Liver (tissue), 9 donors: ENCODE data around the gene HIGD1A. TPM values are rescaled to one million over a fixed set of nuclear protein-coding genes. Genes with fewer than 3 reads are reported as not detected.
A peak's percentile ranks its signal among the peaks of the same experiment; 100 is the strongest.

Experiments
- DNase-seq: peaks from one replicate; pipeline ENCODE4 v3.0.0-alpha.2; 2017; ENCODE audit warnings: low spot score
- H3K27ac ChIP-seq, 2 donors: one replicate each; pipeline ENCODE4 v1.7.0; 2013; ENCODE audit warnings: inconsistent platforms in 2 of 2, low read length in 2 of 2, control low read depth in 1 of 2, low read depth in 1 of 2, mild to moderate bottlenecking in 1 of 2
- H3K27me3 ChIP-seq, 4 donors: one replicate each; pipeline versions ENCODE4 v1.6.1 to v1.7.0; 2013; ENCODE audit warnings: low read length in 3 of 4, inconsistent platforms in 1 of 4, mild to moderate bottlenecking in 1 of 4, moderate library complexity in 1 of 4; ENCODE audit not compliant: control insufficient read depth in 4 of 4, insufficient read depth in 4 of 4
- H3K36me3 ChIP-seq, 4 donors: one replicate each; pipeline versions ENCODE4 v1.6.1 to v1.7.0; 2013; ENCODE audit warnings: low read length in 3 of 4, mild to moderate bottlenecking in 3 of 4, low read depth in 1 of 4, moderate library complexity in 1 of 4; ENCODE audit not compliant: control insufficient read depth in 4 of 4, insufficient read depth in 3 of 4
- H3K4me1 ChIP-seq, 4 donors: one replicate each; pipeline versions ENCODE4 v1.6.1 to v1.7.0; 2013; ENCODE audit warnings: low read length in 3 of 4, mild to moderate bottlenecking in 3 of 4, moderate library complexity in 1 of 4; ENCODE audit not compliant: control insufficient read depth in 4 of 4, insufficient read depth in 4 of 4
- H3K4me3 ChIP-seq, 3 donors: one replicate each; pipeline versions ENCODE4 v1.6.1 to v1.7.0; 2013; ENCODE audit warnings: low read length in 3 of 3, control low read depth in 1 of 3, low read depth in 1 of 3, mild to moderate bottlenecking in 1 of 3
- H3K9ac ChIP-seq, 2 donors: one replicate each; pipeline ENCODE4 v1.7.0; 2013; ENCODE audit warnings: low read length in 2 of 2, mild to moderate bottlenecking in 2 of 2, moderate library complexity in 2 of 2, control low read depth in 1 of 2, low read depth in 1 of 2
- H3K9me3 ChIP-seq, 4 donors: one replicate each; pipeline versions ENCODE4 v1.6.1 to v1.7.0; 2013; ENCODE audit warnings: low read length in 3 of 4; ENCODE audit not compliant: control insufficient read depth in 4 of 4
- EGR1 ChIP-seq, 2 donors: IDR thresholded peaks; 2 replicates each; pipeline ENCODE4 v1.6.1; 2016 to 2018; ENCODE audit warnings: antibody characterized with exemption in 2 of 2, low read depth in 2 of 2
- FOXA1 ChIP-seq: IDR thresholded peaks from 2 replicates; pipeline ENCODE4 v1.6.1; 2016; ENCODE audit warnings: antibody characterized with exemption
- FOXA2 ChIP-seq: IDR thresholded peaks from 2 replicates; pipeline ENCODE4 v1.6.1; 2016; ENCODE audit warnings: antibody characterized with exemption
- GABPA ChIP-seq, 2 donors: IDR thresholded peaks in 1 of 2; conservative IDR thresholded peaks in 1 of 2; 2 replicates each; pipeline ENCODE4 v1.6.1; 2016; ENCODE audit warnings: antibody characterized with exemption in 2 of 2, mild to moderate bottlenecking in 1 of 2, moderate library complexity in 1 of 2
- HNF4A ChIP-seq, 2 donors: conservative IDR thresholded peaks; 2 replicates each; pipeline ENCODE4 v1.6.1; 2016; ENCODE audit warnings: antibody characterized with exemption in 2 of 2, mild to moderate bottlenecking in 2 of 2
- HNF4G ChIP-seq: IDR thresholded peaks from 2 replicates; pipeline ENCODE4 v1.6.1; 2016; ENCODE audit warnings: antibody characterized with exemption
- JUND ChIP-seq, 2 donors: IDR thresholded peaks; 2 replicates each; pipeline ENCODE4 v1.6.1; 2016; ENCODE audit warnings: antibody characterized with exemption in 2 of 2
- NR2F2 ChIP-seq: IDR thresholded peaks from 2 replicates; pipeline ENCODE4 v1.6.1; 2016; ENCODE audit warnings: antibody characterized with exemption
- RAD21 ChIP-seq, 2 donors: IDR thresholded peaks; 2 replicates each; pipeline ENCODE4 v1.6.1; 2016; ENCODE audit warnings: antibody characterized with exemption in 2 of 2, mild to moderate bottlenecking in 2 of 2
- RXRA ChIP-seq, 2 donors: IDR thresholded peaks; 2 replicates each; pipeline ENCODE4 v1.6.1; 2017 to 2018; ENCODE audit warnings: antibody characterized with exemption in 2 of 2, mild to moderate bottlenecking in 1 of 2
- SP1 ChIP-seq: IDR thresholded peaks from 2 replicates; pipeline ENCODE4 v1.6.1; 2018; ENCODE audit warnings: antibody characterized with exemption, mild to moderate bottlenecking
- TAF1 ChIP-seq: conservative IDR thresholded peaks from 2 replicates; pipeline ENCODE4 v1.6.1; 2016; ENCODE audit warnings: antibody characterized with exemption, mild to moderate bottlenecking
- YY1 ChIP-seq: IDR thresholded peaks from 2 replicates; pipeline ENCODE4 v1.6.1; 2016; ENCODE audit warnings: antibody characterized with exemption, mild to moderate bottlenecking
- WGBS: extraction: QIAGEN DNeasy Blood & Tissue Kit; methylation state at CpG from one replicate; pipeline ENCODE4 v1.1.7; 2013; 5-methylcytosine and 5-hydroxymethylcytosine counted together
- polyA plus RNA-seq, 2 donors: library from polyadenylated mRNA; stranded (reverse) in 1 of 2; unstranded in 1 of 2; fragments of 200-250 nt in 1 of 2; fragments of >200 nt in 1 of 2; fragmentation: Nextera tagmentation in 1 of 2; extraction: Ambion mirVana in 1 of 2; gene quantifications; one replicate each; pipeline versions ENCODE4 v1.2.1 to v1.2.3, GENCODE V29; 2013 to 2015
- total RNA-seq, 2 donors: library from RNA; depleted of rRNA; stranded (reverse); fragments of >200 nt; gene quantifications; one replicate each; pipeline ENCODE4 v1.2.3, GENCODE V29; 2014
- TF ChIP-seq, protein P1 (sequence below): IDR thresholded peaks from 2 replicates; pipeline ENCODE4 v1.6.1; 2016; ENCODE audit warnings: antibody characterized with exemption, mild to moderate bottlenecking
- TF ChIP-seq, protein P2 (sequence below): fragments of 150-350 bp; IDR thresholded peaks from 2 replicates; pipeline ENCODE4 v1.5.1; 2017; ENCODE audit warnings: improper control_type of control experiment, low read depth, low read length; ENCODE audit not compliant: missing input control
- TF ChIP-seq, protein P3 (sequence below): IDR thresholded peaks from 2 replicates; pipeline ENCODE4 v1.6.1; 2016; ENCODE audit warnings: antibody characterized with exemption
- TF ChIP-seq, protein P4 (sequence below): IDR thresholded peaks from 2 replicates; pipeline ENCODE4 v1.6.1; 2016; ENCODE audit warnings: antibody characterized with exemption
- TF ChIP-seq, protein P5 (sequence below): IDR thresholded peaks from 2 replicates; pipeline ENCODE4 v1.6.1; 2016; ENCODE audit warnings: antibody characterized with exemption
- donor health status: healthy.
- donor health status: healthy.
- donor health status: healthy.
- donor health status: healthy.
- donor health status: healthy.

The HIGD1A gene
- total and polyA plus RNA-seq, 4 donors: 117 to 256 (median 245) TPM

GRCh38 chr3:42836150-42837123 is 32.1 kb upstream of the HIGD1A start:
- peaks cover under 1 to 11% (median 8%) of the 10 kb centered on the region in 4 donors for H3K4me1 ChIP-seq
- H3K4me3 ChIP-seq: no peak overlapping the region
- TF ChIP-seq RAD21 (IDR thresholded peaks at IDR 0.05) (no peak), SP1 (no peak), NR2F2 (no peak), FOXA1 (no peak), HNF4A (conservative IDR thresholded peaks at IDR 0.05) (no peak), EGR1 (IDR thresholded peaks at IDR 0.05; ENCODE audit: low read depth in 2 of 2) (no peak), GABPA (IDR thresholded peaks at IDR 0.05 in 1 of 2, conservative IDR thresholded peaks at IDR 0.05 in 1 of 2) (no peak), TAF1 (no peak), FOXA2 (no peak), HNF4G (no peak)
- TF ChIP-seq, protein P1, sequence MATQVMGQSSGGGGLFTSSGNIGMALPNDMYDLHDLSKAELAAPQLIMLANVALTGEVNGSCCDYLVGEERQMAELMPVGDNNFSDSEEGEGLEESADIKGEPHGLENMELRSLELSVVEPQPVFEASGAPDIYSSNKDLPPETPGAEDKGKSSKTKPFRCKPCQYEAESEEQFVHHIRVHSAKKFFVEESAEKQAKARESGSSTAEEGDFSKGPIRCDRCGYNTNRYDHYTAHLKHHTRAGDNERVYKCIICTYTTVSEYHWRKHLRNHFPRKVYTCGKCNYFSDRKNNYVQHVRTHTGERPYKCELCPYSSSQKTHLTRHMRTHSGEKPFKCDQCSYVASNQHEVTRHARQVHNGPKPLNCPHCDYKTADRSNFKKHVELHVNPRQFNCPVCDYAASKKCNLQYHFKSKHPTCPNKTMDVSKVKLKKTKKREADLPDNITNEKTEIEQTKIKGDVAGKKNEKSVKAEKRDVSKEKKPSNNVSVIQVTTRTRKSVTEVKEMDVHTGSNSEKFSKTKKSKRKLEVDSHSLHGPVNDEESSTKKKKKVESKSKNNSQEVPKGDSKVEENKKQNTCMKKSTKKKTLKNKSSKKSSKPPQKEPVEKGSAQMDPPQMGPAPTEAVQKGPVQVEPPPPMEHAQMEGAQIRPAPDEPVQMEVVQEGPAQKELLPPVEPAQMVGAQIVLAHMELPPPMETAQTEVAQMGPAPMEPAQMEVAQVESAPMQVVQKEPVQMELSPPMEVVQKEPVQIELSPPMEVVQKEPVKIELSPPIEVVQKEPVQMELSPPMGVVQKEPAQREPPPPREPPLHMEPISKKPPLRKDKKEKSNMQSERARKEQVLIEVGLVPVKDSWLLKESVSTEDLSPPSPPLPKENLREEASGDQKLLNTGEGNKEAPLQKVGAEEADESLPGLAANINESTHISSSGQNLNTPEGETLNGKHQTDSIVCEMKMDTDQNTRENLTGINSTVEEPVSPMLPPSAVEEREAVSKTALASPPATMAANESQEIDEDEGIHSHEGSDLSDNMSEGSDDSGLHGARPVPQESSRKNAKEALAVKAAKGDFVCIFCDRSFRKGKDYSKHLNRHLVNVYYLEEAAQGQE: no peak
- TF ChIP-seq, protein P2, sequence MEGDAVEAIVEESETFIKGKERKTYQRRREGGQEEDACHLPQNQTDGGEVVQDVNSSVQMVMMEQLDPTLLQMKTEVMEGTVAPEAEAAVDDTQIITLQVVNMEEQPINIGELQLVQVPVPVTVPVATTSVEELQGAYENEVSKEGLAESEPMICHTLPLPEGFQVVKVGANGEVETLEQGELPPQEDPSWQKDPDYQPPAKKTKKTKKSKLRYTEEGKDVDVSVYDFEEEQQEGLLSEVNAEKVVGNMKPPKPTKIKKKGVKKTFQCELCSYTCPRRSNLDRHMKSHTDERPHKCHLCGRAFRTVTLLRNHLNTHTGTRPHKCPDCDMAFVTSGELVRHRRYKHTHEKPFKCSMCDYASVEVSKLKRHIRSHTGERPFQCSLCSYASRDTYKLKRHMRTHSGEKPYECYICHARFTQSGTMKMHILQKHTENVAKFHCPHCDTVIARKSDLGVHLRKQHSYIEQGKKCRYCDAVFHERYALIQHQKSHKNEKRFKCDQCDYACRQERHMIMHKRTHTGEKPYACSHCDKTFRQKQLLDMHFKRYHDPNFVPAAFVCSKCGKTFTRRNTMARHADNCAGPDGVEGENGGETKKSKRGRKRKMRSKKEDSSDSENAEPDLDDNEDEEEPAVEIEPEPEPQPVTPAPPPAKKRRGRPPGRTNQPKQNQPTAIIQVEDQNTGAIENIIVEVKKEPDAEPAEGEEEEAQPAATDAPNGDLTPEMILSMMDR: no peak
- TF ChIP-seq, protein P3, sequence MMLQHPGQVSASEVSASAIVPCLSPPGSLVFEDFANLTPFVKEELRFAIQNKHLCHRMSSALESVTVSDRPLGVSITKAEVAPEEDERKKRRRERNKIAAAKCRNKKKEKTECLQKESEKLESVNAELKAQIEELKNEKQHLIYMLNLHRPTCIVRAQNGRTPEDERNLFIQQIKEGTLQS: no peak
- TF ChIP-seq, protein P4, sequence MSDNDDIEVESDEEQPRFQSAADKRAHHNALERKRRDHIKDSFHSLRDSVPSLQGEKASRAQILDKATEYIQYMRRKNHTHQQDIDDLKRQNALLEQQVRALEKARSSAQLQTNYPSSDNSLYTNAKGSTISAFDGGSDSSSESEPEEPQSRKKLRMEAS: no peak
- no peaks in the 10 kb centered on the region for H3K9me3 ChIP-seq
- H3K9ac ChIP-seq: no peak overlapping the region
- H3K27me3 ChIP-seq: no peaks in the 10 kb centered on the region
- WGBS: 95% methylated on average over 5 of the region's 5 CpGs
- no peak for DNase-seq
- no peaks in the 10 kb centered on the region for H3K36me3 ChIP-seq
- no peak overlapping the region for H3K27ac ChIP-seq

- H3K27me3 ChIP-seq: no peaks in the 10 kb centered on the region
- H3K27ac ChIP-seq: peak overlapping the region; percentile 34 to 48
- H3K36me3 ChIP-seq: no peaks in the 10 kb centered on the region
- 11% methylated on average over 3 of the region's 3 CpGs for WGBS
- H3K9ac ChIP-seq: peak overlapping the region in 1 of 2 donors; percentile 26
- no peak overlapping the region for H3K4me3 ChIP-seq
- peaks cover 6 to 44% (median 40%) of the 10 kb centered on the region in 4 donors for H3K4me1 ChIP-seq
- peak; percentile 90 for DNase-seq
- no peaks in the 10 kb centered on the region for H3K9me3 ChIP-seq
- TF ChIP-seq JUND (IDR thresholded peaks at IDR 0.05) (no peak), HNF4G (peak; percentile 4), FOXA1 (no peak), SP1 (peak; percentile 68), RXRA (IDR thresholded peaks at IDR 0.05) (peak; percentile 39 to 62), EGR1 (IDR thresholded peaks at IDR 0.05; ENCODE audit: low read depth in 2 of 2) (no peak), HNF4A (conservative IDR thresholded peaks at IDR 0.05) (peak; percentile 48 to 61), NR2F2 (no peak), RAD21 (IDR thresholded peaks at IDR 0.05) (peak; percentile 92 to 97), YY1 (peak; percentile 67), FOXA2 (no peak), TAF1 (no peak), GABPA (IDR thresholded peaks at IDR 0.05 in 1 of 2, conservative IDR thresholded peaks at IDR 0.05 in 1 of 2) (peak in 1 of 2 donors; percentile 20)
- TF ChIP-seq, protein P5, sequence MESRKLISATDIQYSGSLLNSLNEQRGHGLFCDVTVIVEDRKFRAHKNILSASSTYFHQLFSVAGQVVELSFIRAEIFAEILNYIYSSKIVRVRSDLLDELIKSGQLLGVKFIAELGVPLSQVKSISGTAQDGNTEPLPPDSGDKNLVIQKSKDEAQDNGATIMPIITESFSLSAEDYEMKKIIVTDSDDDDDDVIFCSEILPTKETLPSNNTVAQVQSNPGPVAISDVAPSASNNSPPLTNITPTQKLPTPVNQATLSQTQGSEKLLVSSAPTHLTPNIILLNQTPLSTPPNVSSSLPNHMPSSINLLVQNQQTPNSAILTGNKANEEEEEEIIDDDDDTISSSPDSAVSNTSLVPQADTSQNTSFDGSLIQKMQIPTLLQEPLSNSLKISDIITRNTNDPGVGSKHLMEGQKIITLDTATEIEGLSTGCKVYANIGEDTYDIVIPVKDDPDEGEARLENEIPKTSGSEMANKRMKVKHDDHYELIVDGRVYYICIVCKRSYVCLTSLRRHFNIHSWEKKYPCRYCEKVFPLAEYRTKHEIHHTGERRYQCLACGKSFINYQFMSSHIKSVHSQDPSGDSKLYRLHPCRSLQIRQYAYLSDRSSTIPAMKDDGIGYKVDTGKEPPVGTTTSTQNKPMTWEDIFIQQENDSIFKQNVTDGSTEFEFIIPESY: no peak
- TF ChIP-seq, protein P4: peak; percentile 12
- TF ChIP-seq, protein P1: no peak
Measured at GRCh38 chr3:42831321-42831713, 27.0 kb upstream of the HIGD1A start.
